OCI-LY1 (cell line): ENCODE results near the gene MAGI2.
A peak's percentile ranks its signal among the peaks of the same experiment; 100 is the strongest.

ENCODE experiments used
- H2AFZ ChIP-seq: fragments of 200-600 bp; sonication (generic), shearing (Covaris generic); 2 replicates; pipeline ENCODE4 v1.6.0; 2014; ENCODE audit warnings: antibody characterized with exemption, mild to moderate bottlenecking, low read length
- H3F3A ChIP-seq: fragments of 200-600 bp; sonication (generic), shearing (Covaris generic); 2 replicates; pipeline ENCODE4 v1.6.0; 2014; ENCODE audit warnings: mild to moderate bottlenecking, antibody characterized with exemption, low read length, moderate library complexity; ENCODE audit not compliant: insufficient read depth
- H3K27ac ChIP-seq: fragments of 200-600 bp; sonication (generic); 2 replicates; pipeline ENCODE4 v1.5.1; 2014; ENCODE audit warnings: low read length, mixed run types, mild to moderate bottlenecking, low read depth; ENCODE audit not compliant: poor library complexity, severe bottlenecking
- H3K27me3 ChIP-seq: fragments of 200-600 bp; sonication (generic); 2 replicates; pipeline ENCODE4 v1.6.0; 2014; ENCODE audit warnings: antibody characterized with exemption, mild to moderate bottlenecking, low read length, moderate library complexity; ENCODE audit not compliant: insufficient read depth
- H3K36me3 ChIP-seq: fragments of 200-600 bp; sonication (generic); 2 replicates; pipeline ENCODE4 v1.6.1; 2014; ENCODE audit warnings: mild to moderate bottlenecking, antibody characterized with exemption, low read length, moderate library complexity, mixed read lengths; ENCODE audit not compliant: insufficient read depth
- H3K4me1 ChIP-seq: fragments of 200-600 bp; sonication (generic); 2 replicates; pipeline ENCODE4 v1.5.1; 2014; ENCODE audit warnings: mild to moderate bottlenecking, low read length, moderate library complexity; ENCODE audit not compliant: insufficient read depth, severe bottlenecking
- H3K4me2 ChIP-seq: fragments of 200-600 bp; sonication (generic), shearing (Covaris generic); 2 replicates; pipeline ENCODE4 v1.6.1; 2014; ENCODE audit warnings: low read length
- H3K4me3 ChIP-seq: fragments of 200-600 bp; sonication (generic); 2 replicates; pipeline ENCODE4 v1.5.1; 2014; ENCODE audit warnings: low read length, low read depth, mild to moderate bottlenecking, mixed read lengths; ENCODE audit not compliant: poor library complexity, severe bottlenecking
- H3K79me2 ChIP-seq: fragments of 200-600 bp; shearing (Covaris generic); 2 replicates; pipeline ENCODE4 v1.6.1; 2016; ENCODE audit warnings: mixed run types, low read length, mixed read lengths; ENCODE audit not compliant: insufficient read depth
- H3K9ac ChIP-seq: fragments of 200-600 bp; sonication (generic), shearing (Covaris generic); 2 replicates; pipeline ENCODE4 v1.6.1; 2014; ENCODE audit warnings: mild to moderate bottlenecking, low read length, mixed read lengths
- H3K9me2 ChIP-seq: fragments of 200-600 bp; sonication (generic), shearing (Covaris generic); 2 replicates; pipeline ENCODE4 v1.6.1; 2014; ENCODE audit warnings: low read depth, mild to moderate bottlenecking, low read length, mixed read lengths
- H3K9me3 ChIP-seq: fragments of 200-600 bp; shearing (Covaris generic); 2 replicates; pipeline ENCODE4 v1.6.1; 2014; ENCODE audit warnings: low read length, mixed read lengths
- H4K20me1 ChIP-seq: fragments of 200-600 bp; sonication (generic), shearing (Covaris generic); 2 replicates; pipeline ENCODE4 v1.6.0; 2016; ENCODE audit warnings: mild to moderate bottlenecking, low read length; ENCODE audit not compliant: insufficient read depth
- EZH2 ChIP-seq: fragments of 200-600 bp; sonication (generic), shearing (Covaris generic); IDR thresholded peaks from 2 replicates; pipeline ENCODE4 v1.8.0; 2017; ENCODE audit warnings: borderline replicate concordance, mixed run types, mild to moderate bottlenecking, antibody characterized with exemption, low read length, moderate library complexity, mixed read lengths
- TF ChIP-seq, protein P1 (sequence below): fragments of 200-600 bp; sonication (generic), shearing (Covaris generic); IDR thresholded peaks from 2 replicates; pipeline ENCODE4 v1.5.1; 2017; ENCODE audit warnings: mild to moderate bottlenecking, antibody characterized with exemption, low read length, moderate library complexity, mixed read lengths

The MAGI2 gene

DNA sequence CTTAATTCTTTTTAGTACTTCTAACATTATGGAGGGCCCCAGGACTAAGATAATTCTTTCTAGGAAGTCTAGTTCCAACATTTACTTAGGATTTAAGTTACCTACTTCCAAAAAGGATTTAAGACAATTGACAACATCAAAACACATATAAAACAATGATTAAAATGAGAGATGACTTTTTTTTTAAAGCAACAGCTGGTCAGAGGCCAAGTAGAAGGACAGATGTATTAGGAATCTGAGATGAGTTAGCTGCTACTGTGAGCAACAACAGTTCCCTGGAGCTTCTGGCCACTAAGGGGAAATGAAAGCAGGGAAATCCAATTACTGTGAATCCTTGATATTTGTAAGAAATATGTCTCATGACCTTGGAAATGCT lies 1432.6 kb downstream of the MAGI2 start:
- no peaks in the 10 kb centered on the region; the same call in 1 of the 2 replicates for H3K27me3 ChIP-seq
- H3K4me1 ChIP-seq = peaks cover 12% of the 10 kb centered on the region
- no peak overlapping the region for H3K4me2 ChIP-seq
- no peaks in the 10 kb centered on the region for H3K79me2 ChIP-seq
- H3K9me2 ChIP-seq = no peaks in the 10 kb centered on the region
- no peak overlapping the region for H3K4me3 ChIP-seq
- no peak for TF ChIP-seq EZH2
- TF ChIP-seq, protein P1, sequence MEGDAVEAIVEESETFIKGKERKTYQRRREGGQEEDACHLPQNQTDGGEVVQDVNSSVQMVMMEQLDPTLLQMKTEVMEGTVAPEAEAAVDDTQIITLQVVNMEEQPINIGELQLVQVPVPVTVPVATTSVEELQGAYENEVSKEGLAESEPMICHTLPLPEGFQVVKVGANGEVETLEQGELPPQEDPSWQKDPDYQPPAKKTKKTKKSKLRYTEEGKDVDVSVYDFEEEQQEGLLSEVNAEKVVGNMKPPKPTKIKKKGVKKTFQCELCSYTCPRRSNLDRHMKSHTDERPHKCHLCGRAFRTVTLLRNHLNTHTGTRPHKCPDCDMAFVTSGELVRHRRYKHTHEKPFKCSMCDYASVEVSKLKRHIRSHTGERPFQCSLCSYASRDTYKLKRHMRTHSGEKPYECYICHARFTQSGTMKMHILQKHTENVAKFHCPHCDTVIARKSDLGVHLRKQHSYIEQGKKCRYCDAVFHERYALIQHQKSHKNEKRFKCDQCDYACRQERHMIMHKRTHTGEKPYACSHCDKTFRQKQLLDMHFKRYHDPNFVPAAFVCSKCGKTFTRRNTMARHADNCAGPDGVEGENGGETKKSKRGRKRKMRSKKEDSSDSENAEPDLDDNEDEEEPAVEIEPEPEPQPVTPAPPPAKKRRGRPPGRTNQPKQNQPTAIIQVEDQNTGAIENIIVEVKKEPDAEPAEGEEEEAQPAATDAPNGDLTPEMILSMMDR = no peak
- H3K9ac ChIP-seq = no peak overlapping the region
- no peak overlapping the region for H2AFZ ChIP-seq
- no peaks in the 10 kb centered on the region for H3K36me3 ChIP-seq
- no peaks in the 10 kb centered on the region for H3K9me3 ChIP-seq
- no peaks in the 10 kb centered on the region for H3F3A ChIP-seq
- H4K20me1 ChIP-seq = no peaks in the 10 kb centered on the region
- no peak overlapping the region for H3K27ac ChIP-seq

DNA sequence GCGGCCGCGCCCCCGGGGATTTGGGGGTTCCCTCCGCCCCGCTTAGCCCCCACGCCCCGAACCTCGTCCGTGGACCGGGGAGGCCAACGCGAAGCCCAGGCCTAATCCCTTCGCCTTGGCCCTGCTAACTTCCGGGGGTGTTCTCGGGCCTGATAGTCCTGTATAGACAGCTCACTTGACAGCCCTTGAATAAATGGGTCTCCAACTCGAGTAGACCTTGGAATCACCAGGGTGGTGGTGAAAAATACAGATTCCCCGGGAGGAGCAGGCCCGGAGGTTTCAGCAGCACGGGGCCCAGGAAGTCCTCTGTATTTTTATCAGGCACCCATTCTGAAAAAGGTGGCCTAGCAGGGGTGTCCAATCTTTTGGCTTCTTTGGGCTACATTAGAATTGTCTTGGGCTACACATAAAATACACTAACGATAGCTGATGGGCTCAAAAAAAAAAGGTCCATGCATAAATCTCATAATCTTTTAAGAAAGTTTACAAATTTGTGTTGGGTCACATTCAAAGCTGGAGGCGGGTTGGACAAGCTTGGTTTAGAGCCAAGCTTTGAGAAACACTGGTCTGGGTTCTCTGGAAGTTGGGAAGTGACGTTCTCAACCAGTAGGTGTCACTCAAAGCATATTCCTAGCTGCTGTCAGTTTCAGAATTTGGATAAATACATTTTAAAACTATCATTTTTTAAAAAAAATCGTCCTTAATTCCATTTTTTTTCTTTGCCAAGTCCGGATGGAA lies 1433.2 kb downstream of the MAGI2 start:
- Histone ChIP-seq H3K36me3 (no peaks in the 10 kb centered on the region), H3K27me3 (no peaks in the 10 kb centered on the region; the same call in 1 of the 2 replicates), H3K79me2 (no peaks in the 10 kb centered on the region), H3K4me3 (peak overlapping the region; percentile 67), H3K4me1 (peaks cover 12% of the 10 kb centered on the region), H3F3A (no peaks in the 10 kb centered on the region), H2AFZ (peak overlapping the region; percentile 32; the same call in 1 of the 2 replicates), H3K9me3 (no peaks in the 10 kb centered on the region), H3K9ac (peak overlapping the region; percentile 24; the same call in 1 of the 2 replicates), H3K9me2 (no peaks in the 10 kb centered on the region), H3K27ac (no peak overlapping the region), H4K20me1 (no peaks in the 10 kb centered on the region), H3K4me2 (peak overlapping the region; percentile 94)
- no peak for TF ChIP-seq EZH2
- TF ChIP-seq, protein P1 = peak; percentile 88

DNA sequence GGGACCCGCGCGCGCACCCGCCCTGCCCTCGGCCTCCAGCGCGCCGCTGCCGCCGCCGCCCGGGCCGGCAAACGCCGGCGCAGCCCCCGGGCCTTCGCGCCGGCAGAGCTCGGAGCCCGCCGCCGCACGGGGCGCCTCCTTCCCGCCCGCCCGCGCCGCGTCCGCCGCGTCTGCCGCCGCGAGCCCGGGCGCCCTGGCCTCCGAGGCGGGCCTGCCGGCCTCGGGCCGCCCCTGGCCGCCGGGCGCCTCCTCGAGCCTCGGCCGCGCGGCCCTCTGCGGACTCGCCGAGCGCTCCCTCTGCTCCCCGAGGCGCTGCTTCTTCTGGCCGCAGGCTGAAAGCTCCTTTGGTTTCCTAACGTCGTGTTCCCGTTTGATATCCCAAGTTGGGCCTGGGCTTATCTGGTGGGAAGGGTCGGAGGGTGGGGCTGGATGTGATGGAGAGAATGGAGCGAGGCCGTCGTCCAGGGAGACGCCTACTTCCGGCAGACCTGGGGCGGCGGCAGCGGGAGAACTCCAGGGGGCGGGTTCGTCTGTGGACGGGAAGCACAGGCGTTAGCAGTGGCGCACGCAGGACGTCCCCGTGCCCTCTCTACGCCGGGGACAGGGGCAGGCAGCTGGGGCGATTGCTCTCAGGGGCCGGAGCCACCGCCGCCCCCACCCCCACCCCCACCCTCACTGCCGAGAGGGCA lies 1433.9 kb downstream of the MAGI2 start:
- Histone ChIP-seq H2AFZ (peak overlapping the region; percentile 87; the same call in 1 of the 2 replicates), H3K9ac (peak overlapping the region; percentile 56), H3K27me3 (no peaks in the 10 kb centered on the region; the same call in 1 of the 2 replicates), H3K4me2 (peak overlapping the region; percentile 94), H3K27ac (no peak overlapping the region), H3K79me2 (no peaks in the 10 kb centered on the region), H4K20me1 (no peaks in the 10 kb centered on the region), H3F3A (no peaks in the 10 kb centered on the region), H3K4me3 (peak overlapping the region; percentile 67), H3K9me3 (no peaks in the 10 kb centered on the region), H3K36me3 (no peaks in the 10 kb centered on the region), H3K9me2 (no peaks in the 10 kb centered on the region), H3K4me1 (peaks cover 12% of the 10 kb centered on the region)
- TF ChIP-seq EZH2 = no peak
- TF ChIP-seq, protein P1 = no peak
